Tibial artery (tissue), 4 donors: ENCODE measurements around the gene CDH4.

Experiments
- DNase-seq, 2 donors: peaks; one replicate each; pipeline ENCODE4 v3.0.0-alpha.2; 2019
- H3K27ac ChIP-seq, 2 donors: fragments of 200-600 bp; sonication (generic) in 1 of 2; 1 replicate in 1 of 2; 2 replicates in 1 of 2; pipeline ENCODE4 v1.5.1; 2018 to 2019; ENCODE audit warnings: mild to moderate bottlenecking in 1 of 2
- H3K27me3 ChIP-seq, 2 donors: fragments of 200-600 bp; sonication (generic) in 1 of 2; one replicate each; pipeline versions ENCODE4 v1.5.1 to v1.6.0; 2016 to 2019
- H3K36me3 ChIP-seq, 3 donors: fragments of 200-600 bp; sonication (generic) in 2 of 3; one replicate each; pipeline ENCODE4 v1.5.1; 2016 to 2019; ENCODE audit warnings: mild to moderate bottlenecking in 2 of 3
- H3K4me1 ChIP-seq, 4 donors: fragments of 200-600 bp; sonication (generic) in 2 of 4; 1 replicate in 3 of 4; 2 replicates in 1 of 4; pipeline ENCODE4 v1.5.1; 2016 to 2019
- H3K4me3 ChIP-seq, 2 donors: fragments of 200-600 bp; sonication (generic) in 1 of 2; 1 replicate in 1 of 2; 2 replicates in 1 of 2; pipeline ENCODE4 v1.5.1; 2018 to 2019; ENCODE audit warnings: mild to moderate bottlenecking in 2 of 2
- H3K9me3 ChIP-seq, 3 donors: fragments of 200-600 bp; sonication (generic) in 1 of 3; one replicate each; pipeline ENCODE4 v1.5.1; 2016 to 2019
- intact Hi-C: fragments of 100-400 bp; cut with DNase I; formaldehyde crosslinking; loops from one replicate; pipeline ENCODE4 v1.15.0; 2023; ENCODE audit warnings: low total_unique reads
- TF ChIP-seq, protein P1 (sequence below), 2 experiments: fragments of 200-600 bp in 1 of 2; fragments of 450-650 bp in 1 of 2; IDR thresholded peaks; one replicate each; pipeline ENCODE4 v1.5.1; 2017 to 2019; ENCODE audit warnings: antibody characterized with exemption in 2 of 2, mild to moderate bottlenecking in 1 of 2, moderate library complexity in 1 of 2

The CDH4 gene

DNA sequence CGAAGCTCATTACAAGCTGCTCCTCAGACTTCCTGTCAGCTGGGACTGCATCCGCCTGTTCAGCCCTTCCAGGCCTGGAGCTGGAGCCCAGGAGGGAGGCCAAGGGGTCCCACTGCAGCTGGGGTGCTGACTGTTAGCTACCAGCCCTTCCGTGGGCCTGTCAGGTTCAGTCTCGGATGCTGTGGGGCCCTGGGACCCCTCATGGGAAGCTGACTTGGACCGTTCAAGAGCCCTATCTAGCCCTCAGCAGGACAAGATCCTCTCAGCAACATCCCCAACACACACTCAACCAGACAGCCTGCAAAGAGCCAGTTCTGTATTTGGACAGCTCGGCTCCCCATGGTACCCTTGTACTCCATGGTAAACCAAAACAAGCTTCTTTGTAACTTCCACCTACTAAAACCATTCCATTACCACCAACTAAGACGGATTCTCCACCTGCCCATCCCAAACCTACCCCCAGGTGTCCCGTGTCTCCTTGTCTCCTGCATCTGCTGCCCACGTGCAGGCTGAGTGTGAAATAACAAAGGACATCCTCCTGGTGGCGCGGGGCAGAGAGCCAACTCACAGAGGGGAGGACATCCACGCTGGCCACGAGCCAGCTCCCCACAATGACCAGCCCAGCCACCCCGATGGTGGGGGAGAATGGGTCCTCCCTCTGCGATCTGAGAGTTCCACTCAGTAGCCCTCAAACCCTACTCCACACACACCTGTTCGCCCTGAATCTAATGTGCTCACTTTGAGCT is 702.4 kb downstream of the CDH4 start:
- no peak overlapping the region for H3K27ac ChIP-seq
- peak in 1 of 2 donors; percentile 57 for DNase-seq
- peaks cover 0 to 35% of the 10 kb centered on the region in 2 donors for H3K27me3 ChIP-seq
- no peaks in the 10 kb centered on the region for H3K36me3 ChIP-seq
- H3K4me1 ChIP-seq, result no peaks in the 10 kb centered on the region
- no peak overlapping the region for H3K4me3 ChIP-seq
- H3K9me3 ChIP-seq, result no peaks in the 10 kb centered on the region
- intact Hi-C loops, result no loop called here
- TF ChIP-seq, protein P1, sequence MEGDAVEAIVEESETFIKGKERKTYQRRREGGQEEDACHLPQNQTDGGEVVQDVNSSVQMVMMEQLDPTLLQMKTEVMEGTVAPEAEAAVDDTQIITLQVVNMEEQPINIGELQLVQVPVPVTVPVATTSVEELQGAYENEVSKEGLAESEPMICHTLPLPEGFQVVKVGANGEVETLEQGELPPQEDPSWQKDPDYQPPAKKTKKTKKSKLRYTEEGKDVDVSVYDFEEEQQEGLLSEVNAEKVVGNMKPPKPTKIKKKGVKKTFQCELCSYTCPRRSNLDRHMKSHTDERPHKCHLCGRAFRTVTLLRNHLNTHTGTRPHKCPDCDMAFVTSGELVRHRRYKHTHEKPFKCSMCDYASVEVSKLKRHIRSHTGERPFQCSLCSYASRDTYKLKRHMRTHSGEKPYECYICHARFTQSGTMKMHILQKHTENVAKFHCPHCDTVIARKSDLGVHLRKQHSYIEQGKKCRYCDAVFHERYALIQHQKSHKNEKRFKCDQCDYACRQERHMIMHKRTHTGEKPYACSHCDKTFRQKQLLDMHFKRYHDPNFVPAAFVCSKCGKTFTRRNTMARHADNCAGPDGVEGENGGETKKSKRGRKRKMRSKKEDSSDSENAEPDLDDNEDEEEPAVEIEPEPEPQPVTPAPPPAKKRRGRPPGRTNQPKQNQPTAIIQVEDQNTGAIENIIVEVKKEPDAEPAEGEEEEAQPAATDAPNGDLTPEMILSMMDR (IDR thresholded peaks at IDR 0.05), result no peak

DNA sequence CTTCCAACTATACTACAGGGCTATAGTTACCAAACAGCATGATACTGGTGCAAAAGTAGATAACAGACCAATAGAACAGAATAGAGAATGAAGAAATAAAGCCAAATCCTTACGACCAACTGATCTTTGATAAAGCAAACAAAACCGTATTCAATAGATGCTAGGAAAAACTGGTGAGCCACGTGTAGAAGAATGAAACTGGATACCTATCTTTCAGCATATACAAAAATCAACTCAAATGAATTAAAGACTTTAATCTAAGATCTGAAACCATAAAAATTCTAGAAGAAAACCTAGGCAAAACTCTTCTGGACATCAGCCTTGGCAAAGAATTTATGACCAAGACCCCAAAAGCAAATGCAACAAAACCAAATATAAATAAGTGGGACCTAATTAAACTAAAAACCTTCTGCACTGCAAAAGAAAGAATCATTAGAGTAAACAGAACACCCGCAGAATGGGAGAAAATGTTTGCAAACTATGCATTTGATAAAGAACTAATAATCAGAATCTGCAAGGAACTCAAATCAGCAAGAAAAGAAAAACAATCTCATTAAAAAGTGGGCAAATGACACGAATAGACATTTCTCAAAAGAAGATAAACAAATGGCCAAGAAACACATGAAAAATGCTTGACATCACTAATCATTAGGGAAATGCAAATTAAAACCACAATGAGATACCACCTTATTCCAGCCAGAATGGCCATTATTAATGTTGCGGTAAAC is 703.8 kb downstream of the CDH4 start:
- no peaks in the 10 kb centered on the region for H3K36me3 ChIP-seq
- intact Hi-C loops, result no loop called here
- TF ChIP-seq, protein P1 (IDR thresholded peaks at IDR 0.05), result no peak
- no peaks in the 10 kb centered on the region for H3K4me1 ChIP-seq
- no peak for DNase-seq
- no peak overlapping the region for H3K27ac ChIP-seq
- H3K4me3 ChIP-seq, result no peak overlapping the region
- H3K9me3 ChIP-seq, result no peaks in the 10 kb centered on the region
- peaks cover 0 to 30% of the 10 kb centered on the region in 2 donors for H3K27me3 ChIP-seq

DNA sequence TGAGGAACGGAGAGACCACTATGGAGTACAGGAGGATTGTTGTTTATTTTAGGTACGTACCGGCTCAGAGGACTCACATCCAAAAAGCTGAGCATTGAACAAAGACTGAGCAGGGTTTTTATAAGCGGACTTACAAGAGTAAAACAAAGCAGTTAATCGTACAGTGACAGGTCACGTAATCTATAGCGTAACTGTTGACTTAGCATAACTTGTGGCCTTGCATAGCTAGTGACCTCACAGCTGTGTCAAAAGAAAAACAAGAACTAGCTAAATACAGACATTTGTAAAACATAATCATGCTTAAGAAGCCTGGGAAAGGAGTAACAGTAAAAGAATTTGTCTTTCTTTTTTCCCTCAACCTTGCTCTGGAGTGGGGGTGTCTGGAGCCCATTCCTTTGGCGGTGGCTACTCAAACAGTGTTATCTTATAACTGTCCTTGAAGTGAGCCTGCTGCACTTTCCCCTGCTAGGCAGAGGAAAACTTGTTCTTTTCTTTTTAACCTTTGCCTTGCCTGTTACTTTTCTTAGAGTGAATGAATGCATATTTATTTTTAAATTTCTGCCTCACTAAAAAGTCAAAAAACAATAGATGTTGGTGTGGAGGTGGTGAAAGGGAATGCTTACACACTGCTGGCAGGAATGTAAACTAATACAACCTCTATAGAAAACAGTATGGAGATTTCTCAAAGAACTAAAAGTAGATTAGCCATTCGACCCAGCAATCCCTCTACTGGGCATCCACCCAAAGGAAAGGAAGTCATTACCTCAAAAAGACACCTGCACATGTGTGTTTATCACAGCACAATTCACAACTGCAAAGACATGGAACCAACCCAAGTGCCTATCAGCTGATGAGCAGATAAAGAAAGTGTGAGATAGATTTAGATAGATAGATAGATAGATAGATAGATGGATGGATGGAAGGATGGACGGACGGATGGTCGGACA is 704.6 kb downstream of the CDH4 start:
- Histone ChIP-seq H3K27ac (no peak overlapping the region), H3K4me3 (no peak overlapping the region), H3K4me1 (no peaks in the 10 kb centered on the region), H3K27me3 (peaks cover 0 to 26% of the 10 kb centered on the region in 2 donors), H3K9me3 (no peaks in the 10 kb centered on the region), H3K36me3 (no peaks in the 10 kb centered on the region)
- intact Hi-C loops, result no loop called here
- TF ChIP-seq, protein P1 (IDR thresholded peaks at IDR 0.05), result no peak
- DNase-seq, result peak in 1 of 2 donors; percentile 15

DNA sequence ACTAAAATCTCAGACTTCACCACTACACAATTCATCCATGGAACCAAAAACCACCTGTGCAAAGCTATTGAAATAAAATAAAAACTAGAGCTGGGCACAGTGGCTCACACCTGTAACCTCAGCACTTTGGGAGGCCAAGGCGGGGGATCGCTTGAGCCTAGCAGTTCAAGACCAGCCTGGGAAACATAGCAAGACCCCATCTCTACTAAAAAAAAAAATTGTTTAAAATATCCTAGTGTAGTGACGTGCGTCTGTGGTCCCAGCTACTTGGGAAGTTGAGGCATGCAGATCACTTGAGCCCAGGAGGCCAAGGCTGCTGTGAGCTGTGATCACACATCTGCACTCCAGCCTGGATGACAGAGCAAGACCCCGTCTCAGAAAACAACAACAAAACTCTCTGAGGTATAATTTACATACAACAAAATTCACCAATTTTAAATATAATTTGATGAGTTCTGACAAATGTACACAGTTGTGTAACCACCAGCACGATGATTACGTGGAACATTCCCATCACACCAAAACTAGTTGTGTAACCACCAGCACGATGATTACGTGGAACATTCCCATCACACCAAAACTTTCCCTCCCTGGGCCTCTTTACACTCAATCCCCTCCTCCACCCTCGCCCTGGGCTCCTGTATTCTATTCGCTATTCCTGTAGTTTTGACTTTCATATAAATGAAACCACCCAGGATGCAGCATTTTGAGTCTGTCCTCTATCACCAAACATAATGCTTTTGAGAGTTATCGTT is 706.1 kb downstream of the CDH4 start:
- no peaks in the 10 kb centered on the region for H3K36me3 ChIP-seq
- H3K9me3 ChIP-seq, result no peaks in the 10 kb centered on the region
- intact Hi-C loops, result no loop called here
- no peak overlapping the region for H3K27ac ChIP-seq
- TF ChIP-seq, protein P1 (IDR thresholded peaks at IDR 0.05), result no peak
- H3K4me1 ChIP-seq, result no peaks in the 10 kb centered on the region
- peaks cover 0 to 11% of the 10 kb centered on the region in 2 donors for H3K27me3 ChIP-seq
- peak in 1 of 2 donors; percentile 6 for DNase-seq
- no peak overlapping the region for H3K4me3 ChIP-seq
